NCI-H510A (cell line): ENCODE results near the gene ABHD12.
"Not testable (repeated sequence)": the region's sequence is repeated elsewhere in the genome, so short reads cannot be mapped to it uniquely, and the experiment has no call there.

Experiments used
- DNase-seq: peaks from one replicate; lab custom pipeline; 2025; lab: John Stamatoyannopoulos, UW

Gene ABHD12

DNA sequence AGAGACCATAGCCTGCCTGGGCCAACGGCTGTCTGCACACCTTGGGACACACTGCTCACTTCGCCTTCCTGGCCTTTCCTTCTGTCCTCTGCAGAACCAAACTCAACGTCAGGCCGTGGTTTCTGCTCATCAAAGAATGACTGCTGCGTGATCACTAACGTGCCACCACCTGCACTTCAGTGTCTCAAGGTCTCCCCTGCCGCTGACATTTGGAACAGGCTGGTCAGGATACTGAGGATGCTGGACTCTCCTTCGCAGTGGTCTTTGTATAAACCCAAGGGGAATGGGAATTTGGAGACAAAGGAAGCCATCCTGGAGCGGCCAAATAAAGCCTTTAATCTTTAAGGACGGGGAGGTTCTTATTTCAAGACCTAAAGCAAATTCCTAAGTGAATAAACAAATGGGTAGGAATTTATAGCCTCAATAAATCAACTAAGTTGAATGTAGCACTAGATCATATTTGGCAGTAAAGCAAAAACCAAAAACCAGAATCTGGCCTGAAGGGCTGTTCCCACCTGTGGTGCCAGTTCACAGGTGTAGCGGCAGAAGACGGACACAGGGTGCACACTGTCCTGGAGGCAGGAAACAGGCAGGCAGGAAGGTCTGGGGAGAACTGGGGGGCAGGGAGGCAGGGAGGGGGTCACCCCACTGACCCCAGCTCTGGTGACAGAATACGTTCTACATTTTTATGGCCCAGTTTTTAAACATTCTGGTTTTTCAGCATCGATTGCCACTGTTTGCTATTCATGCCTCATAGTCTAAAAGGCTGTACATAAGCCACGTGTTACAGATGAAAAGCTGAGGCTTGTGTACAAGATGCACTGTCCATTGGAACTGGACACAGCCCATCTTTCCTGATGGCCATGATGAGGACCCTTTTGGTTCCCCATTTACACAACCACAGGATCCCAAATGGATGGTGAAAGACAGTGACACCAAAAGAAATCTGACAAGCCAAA is 36.6 kb downstream of the ABHD12 start:
- no peak for DNase-seq

DNA sequence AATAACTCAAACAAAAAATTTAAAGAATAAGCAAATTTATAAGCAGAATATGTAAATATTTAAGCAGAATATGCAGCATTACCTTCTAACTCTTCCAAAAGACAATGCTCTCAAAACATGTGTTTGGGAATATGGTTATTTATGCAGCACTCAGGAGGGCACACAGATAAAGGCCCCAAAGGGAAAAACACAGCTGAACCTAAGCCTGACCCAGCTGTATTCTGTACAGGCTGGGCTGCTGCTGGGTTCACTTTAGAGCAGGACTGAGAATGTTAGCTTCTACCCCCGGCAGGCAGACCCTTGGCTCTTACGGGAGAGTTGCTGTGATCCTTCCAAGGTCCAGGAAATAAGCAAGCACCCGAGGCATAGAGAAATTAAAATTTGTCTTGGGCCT is 37.3 kb downstream of the ABHD12 start:
- DNase-seq: no peak

DNA sequence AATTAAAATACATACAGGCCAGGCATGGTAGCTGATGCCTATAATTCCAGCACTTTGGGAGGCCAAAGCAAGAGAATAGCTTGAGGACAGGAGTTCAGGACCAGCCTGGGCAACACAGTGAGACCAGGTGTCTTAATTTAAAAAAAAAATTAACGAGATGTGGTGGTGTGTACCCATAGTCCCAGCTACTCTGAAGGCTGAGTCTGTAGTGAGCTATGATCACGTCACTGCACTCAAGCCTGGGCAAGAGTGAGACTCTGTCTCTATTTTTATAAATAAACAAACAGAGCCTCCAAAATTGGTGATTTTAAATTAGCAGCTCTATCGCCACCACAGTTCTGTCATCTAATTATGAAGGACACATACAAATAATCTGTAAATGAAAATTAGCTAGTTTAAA is 37.9 kb downstream of the ABHD12 start:
- DNase-seq: no peak

DNA sequence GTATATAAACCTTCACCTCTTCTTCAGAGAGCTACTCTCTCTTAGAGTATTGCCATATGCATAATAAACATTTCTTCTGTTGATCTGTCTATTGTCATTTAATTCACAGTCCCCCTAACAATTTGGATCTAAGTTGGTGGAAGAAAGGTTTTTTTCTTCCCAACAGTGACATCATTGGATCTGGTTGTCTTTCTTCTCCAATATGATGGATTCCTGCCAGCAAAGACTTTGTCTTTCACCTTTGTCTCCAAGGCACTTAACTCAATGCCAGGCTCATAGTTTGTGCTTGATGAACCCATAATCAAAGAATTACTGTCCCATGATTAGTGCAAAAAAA is 39.6 kb downstream of the ABHD12 start:
- no peak for DNase-seq

DNA sequence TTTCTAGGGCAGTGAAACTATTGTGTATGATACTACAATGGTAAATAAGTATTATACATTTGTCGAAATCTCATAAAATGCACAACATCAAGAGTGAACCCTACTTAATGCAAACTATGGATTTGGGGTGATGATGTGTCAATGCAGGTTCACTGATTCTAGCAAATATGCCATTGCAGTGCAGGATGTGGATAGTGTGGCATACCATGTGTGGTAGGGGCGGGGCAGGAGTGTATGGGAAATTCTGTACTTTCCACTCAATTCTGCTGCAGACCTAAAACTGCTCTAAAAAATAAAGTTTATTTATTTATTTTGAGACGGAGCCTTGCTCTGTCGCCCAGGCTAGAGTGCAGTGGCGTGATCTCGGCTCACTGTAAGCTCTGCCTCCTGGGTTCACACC is 44.3 kb downstream of the ABHD12 start:
- DNase-seq: no peak

DNA sequence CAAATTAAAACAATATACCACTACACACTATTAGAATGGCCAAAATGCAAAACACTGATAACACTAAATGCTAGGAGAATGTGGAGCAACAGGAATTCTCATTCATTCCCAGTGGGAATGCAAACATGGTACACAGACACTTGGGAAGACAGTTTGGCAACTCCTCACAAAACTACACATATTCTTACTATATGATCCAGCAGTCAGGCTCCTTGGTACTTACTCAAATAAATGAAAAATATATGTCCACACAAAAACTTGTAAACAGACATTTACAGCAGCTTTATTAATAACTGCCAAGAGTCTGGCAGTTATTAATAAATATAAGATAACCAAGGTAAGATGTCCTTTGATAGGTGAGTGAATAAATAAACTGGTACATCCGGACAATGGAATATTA is 44.9 kb downstream of the ABHD12 start:
- no peak for DNase-seq

DNA sequence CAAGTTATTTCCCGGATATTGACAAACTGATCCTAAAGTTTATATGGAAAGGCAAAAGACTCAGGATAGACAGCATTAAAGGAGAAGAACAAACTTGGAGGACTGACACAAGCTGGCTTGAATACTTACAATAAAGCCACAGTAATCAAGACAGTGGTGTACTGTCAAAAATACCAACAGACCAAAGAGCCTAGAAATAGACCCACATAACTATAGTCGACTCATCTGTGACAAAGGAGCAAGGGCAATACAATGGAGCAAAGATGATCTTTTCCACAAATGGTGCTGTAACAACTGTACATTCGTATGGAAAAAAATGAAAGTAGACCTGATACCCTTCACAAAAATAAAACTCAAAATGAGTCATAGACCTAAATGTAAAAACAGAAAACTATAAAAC is 46.0 kb downstream of the ABHD12 start:
- no peak for DNase-seq

DNA sequence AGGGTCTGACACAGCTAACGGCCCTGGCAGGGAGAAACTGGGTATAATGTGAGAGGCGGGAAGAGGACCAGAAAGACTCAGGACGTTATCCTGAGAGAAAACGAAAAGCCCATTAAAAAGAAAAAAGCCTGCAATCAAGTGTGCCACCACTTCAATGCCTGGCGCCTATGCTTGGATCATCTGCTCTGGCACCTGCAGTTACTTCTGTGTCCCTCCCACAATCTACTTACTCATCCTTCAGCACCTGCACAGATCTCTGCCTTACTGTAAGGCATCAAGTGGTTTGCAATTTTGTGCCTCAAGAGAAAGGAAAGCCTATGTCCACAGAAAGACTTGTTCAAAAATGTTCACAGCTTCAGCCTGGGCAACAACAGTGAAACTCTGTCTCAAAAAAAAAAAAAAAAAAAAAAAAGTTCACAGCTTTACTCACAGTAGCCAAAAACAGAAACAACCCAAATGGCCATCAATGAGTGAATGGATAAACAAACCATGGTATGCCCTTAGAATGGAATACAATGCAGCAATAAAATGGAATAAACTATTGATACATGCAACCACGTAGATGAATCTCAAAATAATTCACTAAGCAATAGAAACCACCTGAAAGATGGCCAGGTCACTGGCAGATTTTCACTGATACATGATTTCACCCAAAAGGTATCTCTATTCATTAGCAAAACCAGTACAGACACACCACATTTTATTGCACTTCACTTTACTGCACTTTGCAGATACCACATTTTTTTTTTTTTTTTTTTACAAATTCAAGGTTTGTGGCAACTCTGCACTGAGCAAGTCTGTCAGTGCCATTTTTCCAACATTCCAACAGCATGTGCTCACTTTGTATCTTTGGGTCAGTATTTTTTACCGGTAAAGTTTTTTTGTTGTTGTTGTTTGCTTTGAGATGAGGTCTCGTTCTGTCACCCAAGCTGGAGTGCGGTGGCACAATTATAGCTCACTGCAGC is 48.6 kb downstream of the ABHD12 start:
- DNase-seq: peak; percentile 92

DNA sequence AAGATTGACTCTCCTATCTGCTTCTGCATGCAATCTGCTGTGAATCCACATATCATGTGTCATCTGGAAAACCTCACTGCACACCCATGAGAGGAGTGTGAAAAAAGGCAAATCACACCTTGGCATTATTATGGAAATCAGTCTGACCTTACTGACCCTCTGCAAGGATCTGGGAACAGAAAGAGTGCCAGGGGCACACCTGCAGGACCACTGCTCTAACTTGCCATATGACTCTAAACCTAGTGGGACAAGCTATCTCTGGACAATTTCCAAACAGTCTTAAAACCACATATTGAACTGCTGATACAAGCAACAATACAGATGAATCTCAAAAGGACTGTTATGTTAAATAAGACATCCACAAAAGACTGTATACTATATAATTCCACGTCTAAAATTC is 50.3 kb downstream of the ABHD12 start:
- DNase-seq: no peak

DNA sequence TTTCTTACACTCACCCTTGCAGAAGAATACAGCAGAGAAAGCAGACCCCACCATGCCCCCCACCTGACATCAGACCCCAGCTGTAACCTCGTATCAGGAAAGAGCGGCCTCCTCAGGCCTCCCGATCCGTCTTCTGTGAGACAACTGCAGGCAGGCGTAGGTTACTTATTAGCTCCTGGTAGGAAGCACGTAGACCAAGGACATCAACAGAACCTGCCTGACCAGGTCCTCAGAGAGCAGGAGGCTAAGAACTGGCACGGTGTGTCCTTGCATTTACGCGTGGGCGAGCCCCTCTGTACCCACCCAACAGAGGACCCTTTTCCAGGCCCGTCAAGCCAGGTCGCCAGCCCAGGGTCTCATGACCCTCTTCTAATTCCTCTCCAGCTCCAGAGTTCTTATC is 51.0 kb downstream of the ABHD12 start:
- DNase-seq: peak; percentile 56

DNA sequence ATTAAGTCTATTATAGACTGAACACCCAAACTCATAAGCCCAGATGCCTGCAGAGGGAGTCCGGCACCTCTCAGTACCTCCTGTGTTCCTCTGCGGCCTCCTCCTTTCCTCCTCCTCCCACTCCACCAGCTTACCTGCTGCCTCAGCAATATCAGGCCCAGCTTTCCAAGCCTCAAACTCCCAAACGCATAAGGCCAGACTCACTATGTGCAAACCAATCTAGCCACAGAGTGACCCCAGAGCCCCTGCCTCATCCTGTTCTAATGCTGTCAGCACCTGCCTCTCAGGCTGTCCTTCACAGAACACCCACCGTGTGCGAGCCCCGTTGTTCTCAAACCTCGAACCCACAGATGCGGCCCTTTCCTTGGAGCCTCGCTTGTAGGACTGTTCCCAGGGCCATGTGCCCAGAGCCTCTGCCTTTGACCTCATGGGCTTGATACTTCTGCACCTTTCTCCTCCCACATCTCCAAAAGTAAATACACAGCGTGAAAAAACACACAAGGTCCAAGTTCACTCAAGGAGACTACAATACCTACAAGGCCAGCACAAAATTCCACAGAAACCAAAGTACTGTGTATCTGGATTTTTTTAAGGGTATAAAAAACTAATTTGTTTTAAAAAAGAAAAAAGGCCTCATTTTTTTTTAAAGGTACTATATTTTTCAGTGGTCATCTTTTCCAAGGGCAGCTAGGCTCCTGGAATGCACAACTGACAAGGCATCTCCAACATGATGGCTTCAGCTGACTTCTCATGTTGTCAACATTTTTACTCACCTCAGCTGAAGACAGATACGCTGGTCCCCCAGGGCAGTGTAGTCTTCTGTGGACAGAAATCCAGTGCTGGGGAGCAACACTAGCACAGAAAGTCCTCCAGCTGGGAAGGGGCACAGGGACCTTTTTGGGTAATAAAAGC is 52.3 kb downstream of the ABHD12 start:
- DNase-seq: peak; percentile 44

DNA sequence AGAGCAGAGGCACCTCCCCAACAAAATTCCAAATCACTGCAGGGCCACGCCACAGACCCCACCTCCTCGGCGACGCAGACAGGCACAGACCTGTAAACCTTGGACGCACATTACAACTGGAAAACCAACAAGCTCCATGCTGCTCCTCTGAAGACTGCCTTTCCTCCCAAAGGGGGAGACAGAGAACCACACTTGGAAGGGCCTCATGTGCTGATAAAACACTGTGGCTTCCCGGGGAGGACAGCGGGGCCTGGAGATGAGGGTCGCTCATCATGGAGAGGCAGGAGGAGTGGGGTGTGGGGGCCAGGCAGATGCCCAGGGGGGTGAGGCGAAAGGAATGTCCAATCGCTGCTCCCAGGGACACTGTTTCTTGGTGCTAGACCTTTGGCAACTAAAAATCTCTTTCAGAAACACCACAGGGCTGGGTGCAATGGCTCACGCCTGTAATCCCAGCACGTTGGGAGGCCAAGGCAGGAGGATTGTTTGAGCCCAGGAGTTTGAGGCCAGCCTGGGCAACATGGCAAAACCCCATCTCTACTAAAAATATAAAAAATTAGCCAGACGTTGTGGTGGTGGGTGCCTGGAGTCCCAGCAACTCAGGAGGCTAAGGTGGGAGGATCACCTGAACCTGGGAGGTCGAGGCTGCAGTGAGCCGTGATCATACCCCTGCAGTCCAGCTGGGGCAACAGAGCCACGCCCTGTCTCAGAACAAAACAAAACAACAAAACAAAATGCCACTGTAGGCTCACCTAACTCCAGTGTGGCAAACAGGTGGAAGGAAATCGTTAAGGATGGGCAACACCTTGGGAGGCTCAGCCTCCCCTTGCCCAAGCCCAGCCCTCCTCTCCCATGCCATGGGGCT is 53.8 kb downstream of the ABHD12 start:
- no peak for DNase-seq

DNA sequence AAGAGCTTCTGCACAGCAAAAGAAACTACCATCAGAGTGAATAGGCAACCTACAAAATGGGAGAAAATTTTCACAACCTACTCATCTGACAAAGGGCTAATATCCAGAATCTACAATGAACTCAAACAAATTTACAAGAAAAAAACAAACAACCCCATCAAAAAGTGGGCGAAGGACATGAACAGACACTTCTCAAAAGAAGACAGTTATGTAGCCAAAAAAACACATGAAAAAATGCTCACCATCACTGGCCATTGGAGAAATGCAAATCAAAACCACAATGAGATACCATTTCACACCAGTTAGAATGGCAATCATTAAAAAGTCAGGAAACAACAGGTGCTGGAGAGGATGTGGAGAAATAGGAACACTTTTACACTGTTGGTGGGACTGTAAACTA is 55.7 kb downstream of the ABHD12 start:
- not testable (repeated sequence) for DNase-seq

DNA sequence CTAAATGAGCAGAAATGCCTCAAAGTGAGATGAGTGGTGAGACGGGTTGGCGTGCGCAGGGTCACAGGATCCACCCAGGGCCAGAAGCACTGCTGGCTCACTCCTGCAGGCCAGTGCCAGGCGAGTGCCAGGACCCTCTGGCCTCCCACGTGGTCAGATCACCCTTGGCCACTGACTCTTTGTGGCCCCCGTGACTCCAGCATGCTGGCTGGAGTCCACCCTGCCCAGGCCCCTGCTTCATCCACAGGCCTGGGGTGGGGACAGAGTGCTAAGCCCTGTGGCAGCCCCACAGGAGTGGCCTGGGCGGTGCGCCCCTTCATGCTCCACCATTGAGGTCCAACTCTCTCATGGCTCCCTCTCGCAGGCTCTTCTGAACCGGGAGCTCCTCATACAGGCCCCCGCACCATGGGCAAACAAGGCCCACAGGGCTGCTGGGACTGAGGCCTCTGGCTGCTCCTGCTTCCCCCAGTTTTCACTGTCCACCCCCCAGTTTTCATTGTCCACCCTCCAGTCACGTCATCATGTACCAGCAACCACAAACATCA is 61.6 kb downstream of the ABHD12 start:
- DNase-seq: no peak

DNA sequence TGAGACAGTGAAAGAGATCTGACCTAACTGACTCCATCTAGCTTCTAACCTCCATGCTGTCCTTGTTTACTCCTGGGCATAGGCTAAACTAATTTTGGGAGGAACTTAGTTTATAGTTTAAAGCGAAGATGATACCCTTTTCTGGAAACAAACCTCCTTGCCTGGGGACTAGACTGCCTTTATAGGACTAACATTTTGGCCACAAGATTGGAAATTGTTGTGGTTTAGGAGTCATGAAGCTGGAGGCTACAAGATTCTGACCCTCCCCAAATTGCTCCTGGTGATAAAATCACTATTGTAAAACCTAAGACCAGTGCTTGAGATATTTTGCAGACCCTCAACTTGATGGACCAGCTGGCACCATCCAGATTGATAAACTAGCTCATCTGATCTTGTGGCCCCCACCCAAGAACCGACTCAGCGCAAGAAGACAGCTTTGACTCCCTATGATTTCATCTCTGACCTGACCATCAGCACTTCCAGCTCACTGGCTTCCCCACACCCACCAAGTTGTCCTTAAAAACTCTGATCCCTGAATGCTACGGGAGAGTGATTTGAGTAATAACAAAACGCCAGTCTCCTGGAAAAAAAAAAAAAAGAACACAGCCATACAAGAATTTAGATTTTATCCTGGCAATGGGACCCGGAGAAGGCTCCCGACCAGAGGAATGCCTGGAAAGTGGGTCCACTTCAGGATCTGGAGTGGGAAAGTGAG is 63.0 kb downstream of the ABHD12 start:
- DNase-seq: no peak

DNA sequence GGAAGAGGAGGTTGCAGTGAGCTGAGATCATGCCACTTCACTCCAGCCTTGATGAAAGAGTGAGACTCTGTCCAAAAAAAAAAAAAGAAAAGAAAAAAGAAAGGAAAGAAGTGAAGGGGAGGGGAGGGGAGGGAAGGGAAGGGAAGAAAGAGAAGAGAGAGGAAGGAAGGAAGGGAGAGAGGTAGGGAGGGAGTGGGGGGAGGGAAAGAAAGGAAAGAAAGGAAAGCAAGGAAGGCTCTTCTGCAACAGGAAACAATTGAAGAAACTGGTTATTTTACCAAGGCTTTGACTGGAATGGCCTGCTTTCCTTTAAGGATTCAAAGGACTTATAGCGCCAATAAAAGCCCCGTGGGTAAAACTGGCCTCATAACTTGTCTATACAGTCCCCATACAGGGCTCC is 64.6 kb downstream of the ABHD12 start:
- DNase-seq: no peak

DNA sequence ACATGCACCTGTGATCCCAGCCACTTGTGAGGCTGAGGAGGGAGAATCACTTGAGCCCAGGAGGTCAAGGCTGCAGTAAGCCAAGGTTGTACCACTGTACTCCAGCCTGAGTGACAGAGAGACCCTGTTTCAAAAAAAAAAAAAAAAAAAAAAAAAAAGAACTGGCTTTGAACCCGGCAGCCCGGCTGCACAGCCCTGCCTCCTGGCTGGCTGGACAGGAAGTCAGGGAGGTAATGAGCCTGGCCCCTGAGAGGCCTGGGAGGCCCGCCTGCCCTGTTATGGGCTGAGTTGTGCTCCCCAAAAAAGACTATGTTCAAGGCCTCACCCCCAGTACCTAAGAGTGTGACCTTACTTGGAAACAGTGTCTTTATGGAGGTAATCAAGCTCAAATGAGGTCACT is 65.6 kb downstream of the ABHD12 start:
- DNase-seq: no peak

DNA sequence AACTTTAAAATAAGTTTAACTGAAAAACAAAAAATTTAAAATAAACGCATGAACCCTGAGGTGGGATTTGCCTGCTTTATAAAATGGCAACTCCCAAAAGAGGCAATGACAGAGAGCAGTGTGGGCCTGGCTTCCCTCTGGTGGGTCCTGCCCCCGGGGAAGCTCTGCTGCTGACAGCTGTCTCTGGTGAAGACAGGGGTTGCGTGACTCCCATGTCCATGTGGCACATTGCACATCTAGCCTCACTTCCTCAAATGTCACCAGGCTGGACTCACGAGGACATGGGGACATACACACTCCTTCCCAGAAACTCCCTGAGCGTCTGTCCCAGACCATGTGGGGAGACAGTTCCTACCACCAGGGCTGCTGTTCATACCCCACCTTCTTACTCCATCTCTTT is 66.2 kb downstream of the ABHD12 start:
- no peak for DNase-seq

DNA sequence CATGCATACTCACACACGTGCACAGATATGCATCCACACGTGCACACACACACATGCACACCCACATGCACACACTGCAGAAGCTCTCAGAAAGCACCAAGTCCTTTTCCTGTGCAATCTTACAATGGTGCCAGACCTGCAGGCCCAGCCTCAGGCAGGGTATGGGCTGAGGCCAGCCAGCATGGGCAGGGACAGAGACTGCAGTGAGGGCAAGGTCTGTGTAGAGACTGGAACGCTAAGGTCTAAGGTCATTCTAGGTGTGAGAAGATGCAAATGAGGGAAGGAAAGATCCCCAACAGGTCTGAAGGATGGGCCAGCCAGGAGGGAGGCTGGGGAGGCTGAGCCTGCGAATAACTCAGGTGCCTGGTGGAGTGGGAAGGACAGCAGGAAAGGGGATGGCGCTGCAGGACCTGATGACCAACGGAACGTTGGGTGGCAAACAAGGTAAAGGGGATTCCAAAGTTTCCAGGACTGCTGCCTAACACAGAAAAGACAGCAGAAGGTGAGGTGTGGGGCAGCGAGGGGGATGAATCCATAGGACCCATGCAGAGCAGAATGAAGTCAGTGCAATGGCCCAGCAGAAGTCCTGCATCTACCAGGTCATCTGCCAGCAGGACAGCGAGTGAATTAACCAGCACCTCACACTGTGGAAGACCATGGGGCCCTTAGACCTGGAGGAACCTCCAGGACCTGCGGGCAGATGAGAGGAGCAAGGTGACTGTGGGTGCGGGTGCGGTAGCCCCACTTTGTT is 67.0 kb downstream of the ABHD12 start:
- DNase-seq: no peak
